HEK293 (cell line): ENCODE results near the gene MYL3.

Source experiments
- BCL11A ChIP-seq: fragments of 450-650 bp; formaldehyde crosslinking; IDR thresholded peaks from 2 replicates; pipeline ENCODE4 v1.5.1; 2016; ENCODE audit warnings: low read depth, missing biosample characterization, missing genetic modification characterization
- ELK4 ChIP-seq: IDR thresholded peaks from 2 replicates; pipeline ENCODE4 v1.6.1; 2011; ENCODE audit warnings: mild to moderate bottlenecking, low read depth, low read length, borderline replicate concordance
- GLIS2 ChIP-seq: fragments of 450-650 bp; formaldehyde crosslinking; IDR thresholded peaks from 2 replicates; pipeline ENCODE4 v1.5.1; 2016; ENCODE audit warnings: missing biosample characterization, missing genetic modification characterization
- HOXA7 ChIP-seq: sonication (generic); formaldehyde crosslinking; IDR thresholded peaks from 2 replicates; pipeline ENCODE4 v1.8.1; 2022; ENCODE audit warnings: missing genetic modification reagents, borderline replicate concordance
- KLF7 ChIP-seq: fragments of 450-650 bp; formaldehyde crosslinking; IDR thresholded peaks from 2 replicates; pipeline ENCODE4 v1.5.1; 2016; ENCODE audit warnings: missing biosample characterization, missing genetic modification characterization, borderline replicate concordance
- KLF9 ChIP-seq: fragments of 450-650 bp; formaldehyde crosslinking; IDR thresholded peaks from 2 replicates; pipeline ENCODE4 v1.5.1; 2016; ENCODE audit warnings: missing biosample characterization, missing genetic modification characterization, low read depth
- SETDB1 ChIP-seq: IDR thresholded peaks from one replicate; pipeline ENCODE4 v1.6.1; 2017; ENCODE audit warnings: mild to moderate bottlenecking, low read length, moderate library complexity, mixed read lengths; ENCODE audit not compliant: insufficient read length
- ZNF121 ChIP-seq: fragments of 450-650 bp; formaldehyde crosslinking; IDR thresholded peaks from 2 replicates; pipeline ENCODE4 v1.5.1; 2016; ENCODE audit warnings: missing biosample characterization, missing genetic modification characterization
- ZNF132 ChIP-seq: fragments of 450-650 bp; formaldehyde crosslinking; IDR thresholded peaks from 2 replicates; pipeline ENCODE4 v1.5.1; 2017; ENCODE audit warnings: missing biosample characterization, missing genetic modification characterization, borderline replicate concordance
- ZNF140 ChIP-seq: fragments of 450-650 bp; formaldehyde crosslinking; IDR thresholded peaks from 2 replicates; pipeline ENCODE4 v1.5.1; 2016; ENCODE audit warnings: missing biosample characterization, missing genetic modification characterization
- ZNF202 ChIP-seq: fragments of 450-650 bp; formaldehyde crosslinking; IDR thresholded peaks from 2 replicates; pipeline ENCODE4 v1.5.1; 2016; ENCODE audit warnings: missing biosample characterization, missing genetic modification characterization, borderline replicate concordance
- ZNF433 ChIP-seq: fragments of 450-650 bp; formaldehyde crosslinking; IDR thresholded peaks from 2 replicates; pipeline ENCODE4 v1.5.1; 2016; ENCODE audit warnings: missing biosample characterization, missing genetic modification characterization, low read depth
- ZNF449 ChIP-seq: fragments of 450-650 bp; formaldehyde crosslinking; IDR thresholded peaks from 2 replicates; pipeline ENCODE4 v1.5.1; 2017; ENCODE audit warnings: missing biosample characterization, mild to moderate bottlenecking, missing genetic modification characterization, moderate library complexity
- ZNF488 ChIP-seq: fragments of 450-650 bp; formaldehyde crosslinking; IDR thresholded peaks from 2 replicates; pipeline ENCODE4 v1.5.1; 2016; ENCODE audit warnings: missing biosample characterization, missing genetic modification characterization
- ZNF518A ChIP-seq: fragments of 450-650 bp; formaldehyde crosslinking; conservative IDR thresholded peaks from 2 replicates; pipeline ENCODE4 v1.5.1; 2016; ENCODE audit warnings: low read depth, missing biosample characterization, missing genetic modification characterization
- ZNF530 ChIP-seq: fragments of 450-650 bp; formaldehyde crosslinking; IDR thresholded peaks from 2 replicates; pipeline ENCODE4 v1.5.1; 2016; ENCODE audit warnings: low read depth, missing biosample characterization, missing genetic modification characterization
- ZNF555 ChIP-seq: fragments of 450-650 bp; formaldehyde crosslinking; conservative IDR thresholded peaks from 2 replicates; pipeline ENCODE4 v1.5.1; 2017; ENCODE audit warnings: missing biosample characterization, mild to moderate bottlenecking, missing genetic modification characterization, inconsistent platforms
- ZNF571 ChIP-seq: fragments of 450-650 bp; formaldehyde crosslinking; IDR thresholded peaks from 2 replicates; pipeline ENCODE4 v1.5.0; 2017; ENCODE audit warnings: missing biosample characterization, missing genetic modification characterization
- ZNF610 ChIP-seq: fragments of 450-650 bp; formaldehyde crosslinking; IDR thresholded peaks from 2 replicates; pipeline ENCODE4 v1.5.1; 2016; ENCODE audit warnings: missing biosample characterization, missing genetic modification characterization, borderline replicate concordance
- ZNF626 ChIP-seq: fragments of 450-650 bp; sonication (Bioruptor Pico); formaldehyde crosslinking; IDR thresholded peaks from 2 replicates; pipeline ENCODE4 v1.5.1; 2018; ENCODE audit warnings: missing biosample characterization, missing genetic modification characterization, inconsistent platforms
- ZNF629 ChIP-seq: fragments of 450-650 bp; formaldehyde crosslinking; IDR thresholded peaks from 2 replicates; pipeline ENCODE4 v1.5.1; 2017; ENCODE audit warnings: missing biosample characterization, missing genetic modification characterization
- ZNF654 ChIP-seq: fragments of 450-650 bp; formaldehyde crosslinking; IDR thresholded peaks from 2 replicates; pipeline ENCODE4 v1.5.1; 2016; ENCODE audit warnings: low read depth, missing biosample characterization, missing genetic modification characterization
- ZNF664 ChIP-seq: fragments of 450-650 bp; formaldehyde crosslinking; IDR thresholded peaks from 2 replicates; pipeline ENCODE4 v1.5.1; 2016; ENCODE audit warnings: missing biosample characterization, missing genetic modification characterization
- TF ChIP-seq, protein P1 (sequence below): fragments of 450-650 bp; formaldehyde crosslinking; IDR thresholded peaks from 2 replicates; pipeline ENCODE4; 2016; ENCODE audit warnings: missing biosample characterization, missing genetic modification characterization
- TF ChIP-seq, protein P2 (sequence below): fragments of 450-650 bp; formaldehyde crosslinking; IDR thresholded peaks from 2 replicates; pipeline ENCODE4 v1.5.1; 2017; ENCODE audit warnings: missing biosample characterization, missing genetic modification characterization

The MYL3 gene

DNA sequence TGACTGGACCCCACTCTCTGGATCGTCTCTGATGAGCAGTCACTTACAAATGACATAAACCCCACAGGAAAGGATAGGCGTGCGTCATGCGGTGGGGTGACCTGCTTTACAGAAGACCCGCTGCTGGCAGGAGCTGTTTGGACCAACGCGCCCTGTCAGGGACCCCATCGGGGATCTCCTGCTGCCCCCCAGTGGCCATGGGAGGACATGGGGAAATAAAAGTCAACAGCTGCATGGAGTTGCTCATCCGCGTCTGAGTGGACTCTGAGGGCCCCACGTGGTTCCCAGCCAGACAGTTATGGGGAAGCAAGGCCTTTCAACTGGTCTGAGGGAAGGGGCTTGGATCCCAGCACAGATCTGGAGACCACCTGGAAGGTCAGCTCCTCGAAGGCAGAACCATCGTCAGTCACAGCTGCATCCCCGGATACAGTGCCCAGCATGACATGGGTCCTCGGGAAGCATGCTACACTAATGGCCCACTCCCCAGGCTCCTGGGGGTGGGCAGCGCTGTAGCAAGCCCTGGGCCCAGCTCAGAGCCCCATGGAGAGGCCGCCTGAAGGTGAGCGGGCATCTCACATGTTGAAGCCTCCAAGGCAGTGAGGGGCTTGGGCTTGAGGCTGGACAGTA lies 46.4 kb upstream of the MYL3 start (continued):
- TF ChIP-seq, protein P1, sequence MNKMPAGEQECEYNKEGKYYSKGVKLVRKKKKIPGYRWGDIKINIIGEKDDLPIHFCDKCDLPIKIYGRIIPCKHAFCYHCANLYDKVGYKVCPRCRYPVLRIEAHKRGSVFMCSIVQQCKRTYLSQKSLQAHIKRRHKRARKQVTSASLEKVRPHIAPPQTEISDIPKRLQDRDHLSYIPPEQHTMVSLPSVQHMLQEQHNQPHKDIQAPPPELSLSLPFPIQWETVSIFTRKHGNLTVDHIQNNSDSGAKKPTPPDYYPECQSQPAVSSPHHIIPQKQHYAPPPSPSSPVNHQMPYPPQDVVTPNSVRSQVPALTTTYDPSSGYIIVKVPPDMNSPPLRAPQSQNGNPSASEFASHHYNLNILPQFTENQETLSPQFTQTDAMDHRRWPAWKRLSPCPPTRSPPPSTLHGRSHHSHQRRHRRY (tag by site-specific recombination) = no peak
- no peak for TF ChIP-seq KLF9
- TF ChIP-seq ZNF654 = peak; percentile 75
- no peak for TF ChIP-seq ZNF518A (tag by site-specific recombination)
- no peak for TF ChIP-seq ZNF555 (tag by site-specific recombination)
- TF ChIP-seq ZNF571 (tag by site-specific recombination) = no peak
- TF ChIP-seq ZNF121 (tag by site-specific recombination) = no peak
- TF ChIP-seq KLF7 (tag by site-specific recombination) = no peak
- TF ChIP-seq ZNF629 (tag by site-specific recombination) = 0 out of 2 replicates have a peak, but pooled peaks have one; percentile 38
- TF ChIP-seq ZNF433 = no peak
- no peak for TF ChIP-seq ZNF664 (tag by site-specific recombination)
- no peak for TF ChIP-seq ZNF140
- no peak for TF ChIP-seq ZNF132 (tag by site-specific recombination)
- TF ChIP-seq ZNF488 = no peak
- TF ChIP-seq ZNF610 (tag by site-specific recombination) = no peak
- TF ChIP-seq, protein P2, sequence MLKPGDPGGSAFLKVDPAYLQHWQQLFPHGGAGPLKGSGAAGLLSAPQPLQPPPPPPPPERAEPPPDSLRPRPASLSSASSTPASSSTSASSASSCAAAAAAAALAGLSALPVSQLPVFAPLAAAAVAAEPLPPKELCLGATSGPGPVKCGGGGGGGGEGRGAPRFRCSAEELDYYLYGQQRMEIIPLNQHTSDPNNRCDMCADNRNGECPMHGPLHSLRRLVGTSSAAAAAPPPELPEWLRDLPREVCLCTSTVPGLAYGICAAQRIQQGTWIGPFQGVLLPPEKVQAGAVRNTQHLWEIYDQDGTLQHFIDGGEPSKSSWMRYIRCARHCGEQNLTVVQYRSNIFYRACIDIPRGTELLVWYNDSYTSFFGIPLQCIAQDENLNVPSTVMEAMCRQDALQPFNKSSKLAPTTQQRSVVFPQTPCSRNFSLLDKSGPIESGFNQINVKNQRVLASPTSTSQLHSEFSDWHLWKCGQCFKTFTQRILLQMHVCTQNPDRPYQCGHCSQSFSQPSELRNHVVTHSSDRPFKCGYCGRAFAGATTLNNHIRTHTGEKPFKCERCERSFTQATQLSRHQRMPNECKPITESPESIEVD (tag by site-specific recombination) = no peak
- TF ChIP-seq ZNF449 (tag by site-specific recombination) = no peak
- TF ChIP-seq GLIS2 (tag by site-specific recombination) = peak; percentile 53
- no peak for TF ChIP-seq SETDB1
- TF ChIP-seq HOXA7 (CRISPR knock-in tag) = no peak
- TF ChIP-seq ELK4 = no peak
- no peak for TF ChIP-seq ZNF530 (tag by site-specific recombination)
- TF ChIP-seq ZNF202 (tag by site-specific recombination) = no peak
- no peak for TF ChIP-seq ZNF626 (tag by site-specific recombination)
- TF ChIP-seq BCL11A (tag by site-specific recombination) = no peak
